ENCODE results near the gene CCDC157. TPM values are rescaled to one million over a fixed set of nuclear protein-coding genes. Genes with fewer than 3 reads are reported as not detected.
"Not testable (repeated sequence)": the region's sequence is repeated elsewhere in the genome, so short reads cannot be mapped to it uniquely, and the experiment has no call there.

The CCDC157 gene
- polyA plus RNA-seq, 2 donors = 1.6 to 2.2 TPM

- Histone ChIP-seq H3K9me3 (ENCODE audit: control insufficient read depth in 2 of 2, insufficient read depth in 1 of 2, low read depth in 1 of 2, low read length in 1 of 2) (no peaks in the 10 kb centered on the region), H3K27me3 (ENCODE audit: control insufficient read depth in 1 of 2, insufficient read depth in 2 of 2, low read length in 2 of 2) (no peaks in the 10 kb centered on the region), H3K36me3 (ENCODE audit: control insufficient read depth in 2 of 2, insufficient read depth in 2 of 2, low read length in 1 of 2) (peaks cover 46 to 69% of the 10 kb centered on the region in 2 donors), H3K4me3 (ENCODE audit: low read depth in 1 of 2, low read length in 2 of 2) (no peak overlapping the region), H3K27ac (ENCODE audit: low read depth in 2 of 2, low read length in 1 of 2) (no peak overlapping the region), H3K4me1 (ENCODE audit: control insufficient read depth in 2 of 2, insufficient read depth in 2 of 2, low read length in 1 of 2) (peaks cover 0 to 4% of the 10 kb centered on the region in 2 donors)
- WGBS, 2 donors = 95 to 100% methylated on average over 1 of the region's 1 CpG
Observed at GRCh38 chr22:30335236-30335635, 21.6 kb upstream of the CCDC157 start.

- Histone ChIP-seq H3K27ac (ENCODE audit: low read depth in 2 of 2, low read length in 1 of 2) (no peak overlapping the region), H3K4me3 (ENCODE audit: low read depth in 1 of 2, low read length in 2 of 2) (no peak overlapping the region), H3K27me3 (ENCODE audit: control insufficient read depth in 1 of 2, insufficient read depth in 2 of 2, low read length in 2 of 2) (no peaks in the 10 kb centered on the region), H3K4me1 (ENCODE audit: control insufficient read depth in 2 of 2, insufficient read depth in 2 of 2, low read length in 1 of 2) (peaks cover 0 to 4% of the 10 kb centered on the region in 2 donors), H3K9me3 (ENCODE audit: control insufficient read depth in 2 of 2, insufficient read depth in 1 of 2, low read depth in 1 of 2, low read length in 1 of 2) (no peaks in the 10 kb centered on the region), H3K36me3 (ENCODE audit: control insufficient read depth in 2 of 2, insufficient read depth in 2 of 2, low read length in 1 of 2) (peaks cover 62 to 83% of the 10 kb centered on the region in 2 donors)
- WGBS, 2 donors = 95 to 96% methylated on average over 4 of the region's 4 CpGs
Observed at GRCh38 chr22:30336752-30337460, 19.9 kb upstream of the CCDC157 start.

GRCh38 chr22:30337461-30337778 lies 19.4 kb upstream of the CCDC157 start:
- peaks cover 0 to 4% of the 10 kb centered on the region in 2 donors for H3K4me1 ChIP-seq (ENCODE audit: control insufficient read depth in 2 of 2, insufficient read depth in 2 of 2, low read length in 1 of 2)
- no peak overlapping the region for H3K4me3 ChIP-seq (ENCODE audit: low read depth in 1 of 2, low read length in 2 of 2)
- no peaks in the 10 kb centered on the region for H3K9me3 ChIP-seq (ENCODE audit: control insufficient read depth in 2 of 2, insufficient read depth in 1 of 2, low read depth in 1 of 2, low read length in 1 of 2)
- H3K27me3 ChIP-seq (ENCODE audit: control insufficient read depth in 1 of 2, insufficient read depth in 2 of 2, low read length in 2 of 2) = no peaks in the 10 kb centered on the region
- peaks cover 67 to 86% of the 10 kb centered on the region in 2 donors for H3K36me3 ChIP-seq (ENCODE audit: control insufficient read depth in 2 of 2, insufficient read depth in 2 of 2, low read length in 1 of 2)
- no peak overlapping the region for H3K27ac ChIP-seq (ENCODE audit: low read depth in 2 of 2, low read length in 1 of 2)
- 87 to 92% methylated on average over 8 of the region's 8 CpGs for WGBS, 2 donors

GRCh38 chr22:30338341-30338740 lies 18.5 kb upstream of the CCDC157 start:
- H3K27ac ChIP-seq (ENCODE audit: low read depth in 2 of 2, low read length in 1 of 2); H3K4me3 ChIP-seq (ENCODE audit: low read depth in 1 of 2, low read length in 2 of 2); H3K4me1 ChIP-seq (ENCODE audit: control insufficient read depth in 2 of 2, insufficient read depth in 2 of 2, low read length in 1 of 2); H3K27me3 ChIP-seq (ENCODE audit: control insufficient read depth in 1 of 2, insufficient read depth in 2 of 2, low read length in 2 of 2); H3K9me3 ChIP-seq (ENCODE audit: control insufficient read depth in 2 of 2, insufficient read depth in 1 of 2, low read depth in 1 of 2, low read length in 1 of 2): not testable (repeated sequence)
- WGBS, 2 donors = 79 to 83% methylated on average over 8 to 9 of the region's 9 CpGs
- peaks cover 72 to 91% of the 10 kb centered on the region in 2 donors for H3K36me3 ChIP-seq (ENCODE audit: control insufficient read depth in 2 of 2, insufficient read depth in 2 of 2, low read length in 1 of 2)

GRCh38 chr22:30338802-30339201 lies 18.0 kb upstream of the CCDC157 start:
- H3K36me3 ChIP-seq (ENCODE audit: control insufficient read depth in 2 of 2, insufficient read depth in 2 of 2, low read length in 1 of 2) = peaks cover 75 to 90% of the 10 kb centered on the region in 2 donors
- H3K9me3 ChIP-seq (ENCODE audit: control insufficient read depth in 2 of 2, insufficient read depth in 1 of 2, low read depth in 1 of 2, low read length in 1 of 2) = no peaks in the 10 kb centered on the region
- WGBS, 2 donors = 98 to 99% methylated on average over 7 of the region's 7 CpGs
- H3K27ac ChIP-seq (ENCODE audit: low read depth in 2 of 2, low read length in 1 of 2) = no peak overlapping the region
- H3K4me3 ChIP-seq (ENCODE audit: low read depth in 1 of 2, low read length in 2 of 2) = no peak overlapping the region
- no peaks in the 10 kb centered on the region for H3K27me3 ChIP-seq (ENCODE audit: control insufficient read depth in 1 of 2, insufficient read depth in 2 of 2, low read length in 2 of 2)
- peaks cover 0 to 4% of the 10 kb centered on the region in 2 donors for H3K4me1 ChIP-seq (ENCODE audit: control insufficient read depth in 2 of 2, insufficient read depth in 2 of 2, low read length in 1 of 2)

GRCh38 chr22:30340911-30341685 lies 15.7 kb upstream of the CCDC157 start:
- 80 to 86% methylated on average over 16 of the region's 16 CpGs for WGBS, 2 donors
- H3K4me3 ChIP-seq (ENCODE audit: low read depth in 1 of 2, low read length in 2 of 2) = no peak overlapping the region
- no peaks in the 10 kb centered on the region for H3K9me3 ChIP-seq (ENCODE audit: control insufficient read depth in 2 of 2, insufficient read depth in 1 of 2, low read depth in 1 of 2, low read length in 1 of 2)
- no peak overlapping the region for H3K27ac ChIP-seq (ENCODE audit: low read depth in 2 of 2, low read length in 1 of 2)
- H3K27me3 ChIP-seq (ENCODE audit: control insufficient read depth in 1 of 2, insufficient read depth in 2 of 2, low read length in 2 of 2) = no peaks in the 10 kb centered on the region
- H3K4me1 ChIP-seq (ENCODE audit: control insufficient read depth in 2 of 2, insufficient read depth in 2 of 2, low read length in 1 of 2) = no peaks in the 10 kb centered on the region
- H3K36me3 ChIP-seq (ENCODE audit: control insufficient read depth in 2 of 2, insufficient read depth in 2 of 2, low read length in 1 of 2) = peaks cover 80 to 90% of the 10 kb centered on the region in 2 donors

GRCh38 chr22:30344447-30345200 lies 12.2 kb upstream of the CCDC157 start:
- H3K27ac ChIP-seq (ENCODE audit: low read depth in 2 of 2, low read length in 1 of 2) = no peak overlapping the region
- no peaks in the 10 kb centered on the region for H3K9me3 ChIP-seq (ENCODE audit: control insufficient read depth in 2 of 2, insufficient read depth in 1 of 2, low read depth in 1 of 2, low read length in 1 of 2)
- H3K36me3 ChIP-seq (ENCODE audit: control insufficient read depth in 2 of 2, insufficient read depth in 2 of 2, low read length in 1 of 2) = peaks cover 64 to 69% of the 10 kb centered on the region in 2 donors
- H3K27me3 ChIP-seq (ENCODE audit: control insufficient read depth in 1 of 2, insufficient read depth in 2 of 2, low read length in 2 of 2) = no peaks in the 10 kb centered on the region
- H3K4me3 ChIP-seq (ENCODE audit: low read depth in 1 of 2, low read length in 2 of 2) = no peak overlapping the region
- WGBS, 2 donors = 88 to 92% methylated on average over 13 of the region's 13 CpGs
- no peaks in the 10 kb centered on the region for H3K4me1 ChIP-seq (ENCODE audit: control insufficient read depth in 2 of 2, insufficient read depth in 2 of 2, low read length in 1 of 2)

GRCh38 chr22:30347255-30347892 lies 9.4 kb upstream of the CCDC157 start:
- Histone ChIP-seq H3K27me3 (ENCODE audit: control insufficient read depth in 1 of 2, insufficient read depth in 2 of 2, low read length in 2 of 2) (no peaks in the 10 kb centered on the region), H3K36me3 (ENCODE audit: control insufficient read depth in 2 of 2, insufficient read depth in 2 of 2, low read length in 1 of 2) (peaks cover 47 to 48% of the 10 kb centered on the region in 2 donors), H3K27ac (ENCODE audit: low read depth in 2 of 2, low read length in 1 of 2) (no peak overlapping the region), H3K4me1 (ENCODE audit: control insufficient read depth in 2 of 2, insufficient read depth in 2 of 2, low read length in 1 of 2) (no peaks in the 10 kb centered on the region), H3K4me3 (ENCODE audit: low read depth in 1 of 2, low read length in 2 of 2) (no peak overlapping the region), H3K9me3 (ENCODE audit: control insufficient read depth in 2 of 2, insufficient read depth in 1 of 2, low read depth in 1 of 2, low read length in 1 of 2) (no peaks in the 10 kb centered on the region)
- WGBS, 2 donors = 65 to 69% methylated on average over 5 of the region's 5 CpGs

- WGBS, 2 donors = 74 to 84% methylated on average over 4 of the region's 4 CpGs
- Histone ChIP-seq H3K27me3 (ENCODE audit: control insufficient read depth in 1 of 2, insufficient read depth in 2 of 2, low read length in 2 of 2) (no peaks in the 10 kb centered on the region), H3K27ac (ENCODE audit: low read depth in 2 of 2, low read length in 1 of 2) (no peak overlapping the region), H3K36me3 (ENCODE audit: control insufficient read depth in 2 of 2, insufficient read depth in 2 of 2, low read length in 1 of 2) (peaks cover 40% of the 10 kb centered on the region in 2 donors), H3K4me1 (ENCODE audit: control insufficient read depth in 2 of 2, insufficient read depth in 2 of 2, low read length in 1 of 2) (no peaks in the 10 kb centered on the region), H3K9me3 (ENCODE audit: control insufficient read depth in 2 of 2, insufficient read depth in 1 of 2, low read depth in 1 of 2, low read length in 1 of 2) (no peaks in the 10 kb centered on the region), H3K4me3 (ENCODE audit: low read depth in 1 of 2, low read length in 2 of 2) (no peak overlapping the region)
Observed at GRCh38 chr22:30348404-30348803, 8.4 kb upstream of the CCDC157 start.

Data from esophagus (tissue), 2 donors.